CD4-positive, alpha-beta T cell treated with Interleukin-2 at 100 ng/mL for 4 hours (primary cell): ENCODE measurements around the gene SEPTIN10.

Source experiments
- DNase-seq: peaks from one replicate; pipeline ENCODE4 v3.0.0-alpha.2; 2020; ENCODE audit warnings: low spot score

Gene SEPTIN10

DNA sequence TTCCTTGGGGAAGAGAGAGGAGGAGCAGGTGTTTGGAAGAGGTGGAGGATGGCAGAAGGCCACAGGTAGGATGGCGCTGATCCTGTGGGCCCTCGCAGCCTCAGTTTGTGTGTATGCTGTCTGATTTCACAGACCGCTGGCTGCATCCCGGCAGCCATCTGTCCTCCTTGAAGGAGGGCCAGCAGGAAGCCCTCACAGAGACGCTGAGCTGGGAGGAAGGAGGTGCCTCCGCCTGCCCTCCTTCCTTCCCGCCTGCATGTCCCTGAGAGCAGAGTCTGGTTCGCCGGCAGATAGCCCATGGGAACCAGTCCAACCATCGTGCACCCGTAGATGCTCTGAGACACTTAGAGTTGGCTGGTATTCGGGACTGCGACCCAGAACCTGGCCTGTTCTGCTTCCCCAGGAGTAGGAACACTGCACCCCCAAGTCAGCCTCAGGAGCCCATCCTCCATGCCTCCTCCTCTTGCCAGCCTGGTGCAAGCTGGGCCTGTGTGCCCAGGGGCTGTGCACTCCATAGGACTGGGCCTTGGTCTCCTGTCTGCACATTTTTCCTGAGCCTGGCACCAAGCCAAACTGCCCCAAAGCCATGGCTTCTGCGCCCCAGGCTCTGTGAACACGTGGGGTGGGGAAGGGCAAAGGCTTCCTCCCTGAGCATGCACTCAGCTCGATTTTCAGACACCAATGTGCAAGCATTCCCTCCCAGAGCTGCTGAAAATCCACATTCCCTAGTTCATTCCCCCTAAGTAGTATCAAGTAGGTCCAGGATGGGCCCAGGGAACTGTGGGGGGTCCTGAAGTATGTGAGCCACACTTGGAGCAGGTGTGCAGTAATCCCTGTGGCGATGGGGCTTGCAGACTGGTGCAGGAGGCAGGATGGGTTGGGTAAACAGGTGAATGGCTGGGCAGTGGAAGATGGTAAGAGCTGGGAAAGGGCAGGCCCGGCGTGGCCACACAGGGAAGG lies 115.6 kb downstream of the SEPTIN10 start:
- no peak for DNase-seq

DNA sequence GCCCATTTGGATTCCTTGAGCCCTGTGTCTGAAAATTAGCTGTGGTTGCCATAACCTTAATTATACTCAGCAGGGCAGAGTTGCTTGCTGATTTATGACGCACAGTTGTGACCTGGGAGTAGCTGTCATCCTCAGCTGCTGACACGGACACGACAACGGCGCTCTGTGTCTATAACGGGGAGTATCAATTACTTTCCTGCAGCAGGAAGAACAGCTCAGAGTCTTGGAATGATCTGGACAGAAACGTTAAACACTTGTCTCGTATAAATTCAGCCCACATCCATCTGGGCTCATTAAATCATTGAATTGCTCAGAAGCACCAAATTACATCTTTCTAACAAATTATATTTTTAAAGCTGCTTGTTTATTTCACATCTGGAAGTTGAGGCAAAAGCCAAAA lies 116.3 kb downstream of the SEPTIN10 start:
- no peak for DNase-seq

DNA sequence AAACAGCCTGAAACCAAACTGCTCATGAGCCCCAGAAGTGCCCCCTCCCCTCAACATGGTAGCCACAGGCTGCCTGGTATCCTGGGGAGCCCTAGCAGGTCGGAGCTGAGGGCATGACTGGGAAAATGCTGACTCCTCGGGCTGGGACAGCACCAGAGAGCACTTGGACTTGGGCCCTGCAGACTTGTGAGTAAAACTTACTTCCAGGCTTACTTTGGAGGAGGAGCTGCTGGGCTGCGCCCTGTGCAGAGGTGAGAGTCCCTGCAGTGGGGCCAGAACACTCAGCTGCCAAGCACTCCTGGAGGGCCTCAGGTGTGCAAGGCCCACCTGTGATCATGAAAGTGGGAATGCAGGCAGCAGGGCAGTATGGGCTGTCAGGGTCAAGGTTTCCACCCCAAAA lies 119.4 kb downstream of the SEPTIN10 start:
- DNase-seq, result no peak

DNA sequence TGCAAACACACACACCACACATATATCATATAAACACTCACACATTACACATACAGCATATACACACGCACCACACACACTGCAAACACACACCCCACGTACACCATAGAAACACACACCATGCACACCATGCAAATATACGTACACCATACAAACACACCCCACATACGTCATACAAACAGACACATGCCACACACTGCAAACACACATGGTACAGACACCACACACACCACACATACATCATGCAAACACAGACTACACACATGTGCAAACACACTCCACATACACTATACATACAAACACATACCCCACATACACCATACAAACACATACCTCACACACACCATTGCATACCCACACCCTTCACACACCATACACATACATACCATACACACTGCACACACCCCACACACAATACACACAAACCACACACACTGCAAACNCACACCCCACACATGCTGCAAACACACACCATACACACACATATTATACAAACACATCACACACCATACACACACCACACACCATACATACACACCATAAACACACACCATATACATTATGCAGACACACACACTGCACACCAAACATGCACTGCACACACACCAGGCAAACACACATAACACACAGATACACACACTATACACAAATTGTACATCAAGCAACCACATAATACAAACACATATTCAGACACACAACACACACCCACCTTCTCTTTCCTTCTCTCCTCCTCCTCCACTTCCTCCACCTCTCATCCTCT lies 120.4 kb downstream of the SEPTIN10 start:
- DNase-seq, result no peak
